ENCODE data around the gene BIN1.

The BIN1 gene

DNA sequence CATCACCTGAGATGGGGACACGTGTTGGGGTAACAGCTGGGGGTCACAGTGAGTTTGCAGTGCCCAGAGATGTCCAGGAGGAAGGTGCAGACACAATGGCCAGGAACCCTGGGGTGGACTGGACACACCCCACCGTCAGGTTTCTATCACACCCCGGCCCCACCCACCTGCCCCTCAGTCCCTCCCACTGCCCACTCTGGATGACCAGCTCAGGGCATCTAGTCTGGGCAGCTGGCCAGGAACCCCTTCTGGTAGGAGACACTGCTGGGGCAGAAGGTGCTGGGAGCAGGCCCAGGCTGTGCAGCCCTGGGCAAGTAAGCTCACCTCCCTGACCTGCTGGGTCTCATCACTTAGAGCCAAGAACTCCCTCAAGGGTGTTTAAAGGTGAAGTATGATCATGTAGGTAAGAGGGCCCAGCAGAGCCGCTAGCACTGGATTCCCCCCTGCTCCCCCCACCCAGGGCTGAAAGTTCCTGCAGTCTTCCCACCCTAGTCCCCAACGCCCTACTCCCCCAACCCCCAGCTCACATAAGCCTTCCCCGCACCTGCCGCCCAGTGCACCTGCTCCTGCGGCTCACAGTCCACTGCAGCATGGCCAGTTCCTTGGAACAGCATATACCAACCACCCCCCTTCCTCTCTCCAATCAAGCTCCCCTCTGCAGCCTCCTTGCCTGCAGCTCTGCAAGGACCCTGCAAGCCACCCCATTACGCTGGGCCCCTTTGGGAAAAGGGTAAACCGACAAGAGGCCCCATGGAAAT lies 17.3 kb downstream of the BIN1 start:
- H3K9ac ChIP-seq (ENCODE audit: low read length in 2 of 2): no peak overlapping the region
- no peak overlapping the region for H3K27ac ChIP-seq (ENCODE audit: low read length)
- H3K4me1 ChIP-seq (ENCODE audit: control insufficient read depth, insufficient read depth, low read length): peaks cover 32% of the 10 kb centered on the region
- no peaks in the 10 kb centered on the region for H3K9me3 ChIP-seq (ENCODE audit: control insufficient read depth in 2 of 2, low read length in 2 of 2)
- no peak overlapping the region for H3K4me3 ChIP-seq (ENCODE audit: low read length in 2 of 2)
- no peaks in the 10 kb centered on the region for H3K27me3 ChIP-seq (ENCODE audit: control insufficient read depth in 1 of 2, insufficient read depth in 2 of 2, low read length in 2 of 2)
- H3K36me3 ChIP-seq (ENCODE audit: control insufficient read depth in 2 of 2, insufficient read depth in 2 of 2, low read length in 2 of 2): no peaks in the 10 kb centered on the region

DNA sequence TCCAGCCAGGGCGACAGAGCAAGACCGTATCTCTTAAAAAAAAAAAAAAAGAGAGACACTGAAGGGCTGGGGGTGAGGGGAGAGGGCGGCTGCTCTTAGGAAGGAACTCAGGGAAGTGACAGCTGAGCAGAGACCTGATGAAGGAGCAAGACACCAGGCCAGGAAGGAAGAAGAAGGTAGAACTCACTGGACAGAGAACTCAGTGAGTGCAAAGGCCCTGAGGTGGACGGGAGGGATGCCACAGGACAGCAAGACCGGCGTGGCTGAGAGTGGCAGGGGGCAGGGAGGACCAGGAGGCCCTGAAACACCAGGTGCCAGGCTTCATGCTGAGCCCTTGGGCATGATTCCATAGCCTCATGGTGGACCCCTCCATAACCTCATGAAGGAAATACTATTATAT lies 18.2 kb downstream of the BIN1 start:
- no peaks in the 10 kb centered on the region for H3K9me3 ChIP-seq (ENCODE audit: control insufficient read depth in 2 of 2, low read length in 2 of 2)
- no peaks in the 10 kb centered on the region for H3K27me3 ChIP-seq (ENCODE audit: control insufficient read depth in 1 of 2, insufficient read depth in 2 of 2, low read length in 2 of 2)
- H3K4me1 ChIP-seq (ENCODE audit: control insufficient read depth, insufficient read depth, low read length): peaks cover 37% of the 10 kb centered on the region
- no peaks in the 10 kb centered on the region for H3K36me3 ChIP-seq (ENCODE audit: control insufficient read depth in 2 of 2, insufficient read depth in 2 of 2, low read length in 2 of 2)
- no peak overlapping the region for H3K27ac ChIP-seq (ENCODE audit: low read length)
- no peak overlapping the region for H3K4me3 ChIP-seq (ENCODE audit: low read length in 2 of 2)
- H3K9ac ChIP-seq (ENCODE audit: low read length in 2 of 2): no peak overlapping the region

DNA sequence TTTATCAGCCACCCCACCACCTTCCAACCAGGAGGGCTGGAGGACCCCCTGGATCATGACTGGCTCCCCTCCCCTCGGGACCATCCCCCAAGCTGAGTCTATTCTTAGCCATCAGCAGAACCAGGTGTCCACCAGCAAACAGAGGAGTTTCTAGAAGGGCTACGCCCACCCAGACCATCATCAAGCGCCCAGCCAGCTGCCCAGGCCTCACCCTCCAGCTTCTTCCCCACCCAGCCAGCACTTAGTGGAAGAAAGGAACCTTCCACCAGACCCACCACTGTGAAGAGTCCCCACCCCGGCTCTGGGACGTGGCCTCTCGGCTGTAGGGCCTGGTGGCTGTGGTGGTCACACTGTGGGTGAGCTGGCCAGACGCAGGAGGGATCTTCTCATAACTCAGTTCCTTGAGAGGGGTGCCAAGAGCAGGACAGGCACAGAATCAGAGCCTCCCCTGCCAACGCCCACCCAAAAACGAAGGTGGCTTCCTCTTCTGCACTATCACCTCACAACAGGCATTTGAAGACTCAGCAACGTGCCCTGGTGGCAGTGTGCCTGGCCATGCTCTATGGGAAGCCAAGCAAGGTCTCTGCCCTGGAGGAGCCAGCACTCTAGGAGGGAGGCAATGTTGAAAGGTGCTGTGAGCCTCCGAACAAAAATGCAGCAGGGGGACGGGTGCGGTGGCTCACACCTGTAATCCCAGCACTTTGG lies 19.0 kb downstream of the BIN1 start:
- Histone ChIP-seq H3K4me1 (ENCODE audit: control insufficient read depth, insufficient read depth, low read length) (peaks cover 43% of the 10 kb centered on the region), H3K9ac (ENCODE audit: low read length in 2 of 2) (no peak overlapping the region), H3K27ac (ENCODE audit: low read length) (no peak overlapping the region), H3K36me3 (ENCODE audit: control insufficient read depth in 2 of 2, insufficient read depth in 2 of 2, low read length in 2 of 2) (no peaks in the 10 kb centered on the region), H3K27me3 (ENCODE audit: control insufficient read depth in 1 of 2, insufficient read depth in 2 of 2, low read length in 2 of 2) (no peaks in the 10 kb centered on the region), H3K9me3 (ENCODE audit: control insufficient read depth in 2 of 2, low read length in 2 of 2) (no peaks in the 10 kb centered on the region), H3K4me3 (ENCODE audit: low read length in 2 of 2) (peak overlapping the region in 1 of 2 donors; percentile 54)

DNA sequence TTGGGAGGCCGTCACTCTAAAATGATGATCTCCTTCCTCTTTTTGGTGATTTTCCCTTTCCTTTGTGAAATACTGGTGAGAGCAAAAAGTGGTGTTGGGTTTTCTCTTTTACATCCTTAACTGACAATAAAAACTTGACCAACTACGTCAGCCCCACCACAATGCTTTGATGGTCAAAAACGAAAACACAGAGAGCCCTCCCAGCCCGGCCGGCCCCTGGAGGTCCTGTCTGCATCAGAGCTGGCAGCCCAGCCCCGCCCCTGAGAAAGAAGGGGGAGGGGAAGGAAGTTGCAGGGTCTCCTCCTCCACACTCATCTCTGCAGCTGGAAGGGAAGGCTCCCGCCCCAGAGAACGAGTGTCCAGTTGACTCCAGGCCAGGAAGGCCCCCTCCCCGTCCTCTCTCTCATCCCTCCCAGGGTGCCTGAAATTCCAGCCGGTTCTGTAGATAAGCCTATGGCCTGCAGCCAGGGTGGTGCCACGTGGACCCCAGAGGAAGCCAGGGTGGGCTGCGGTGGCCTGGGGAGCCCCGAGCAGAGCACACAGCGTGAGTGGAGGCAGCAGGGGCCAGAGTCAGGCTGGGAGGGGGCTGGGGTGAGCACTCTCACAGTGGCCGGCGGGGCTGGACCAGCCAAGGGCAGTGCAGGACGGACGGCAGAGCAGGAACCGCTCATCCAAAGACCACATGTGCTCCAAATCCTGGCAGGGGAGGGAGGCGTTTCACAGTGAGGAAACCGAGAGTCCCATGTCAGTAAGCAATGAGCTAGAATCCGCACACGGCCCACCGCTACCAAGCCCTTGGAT lies 19.8 kb downstream of the BIN1 start:
- Histone ChIP-seq H3K27ac (ENCODE audit: low read length) (no peak overlapping the region), H3K4me3 (ENCODE audit: low read length in 2 of 2) (peak overlapping the region in 1 of 2 donors; percentile 54), H3K4me1 (ENCODE audit: control insufficient read depth, insufficient read depth, low read length) (peaks cover 50% of the 10 kb centered on the region)

DNA sequence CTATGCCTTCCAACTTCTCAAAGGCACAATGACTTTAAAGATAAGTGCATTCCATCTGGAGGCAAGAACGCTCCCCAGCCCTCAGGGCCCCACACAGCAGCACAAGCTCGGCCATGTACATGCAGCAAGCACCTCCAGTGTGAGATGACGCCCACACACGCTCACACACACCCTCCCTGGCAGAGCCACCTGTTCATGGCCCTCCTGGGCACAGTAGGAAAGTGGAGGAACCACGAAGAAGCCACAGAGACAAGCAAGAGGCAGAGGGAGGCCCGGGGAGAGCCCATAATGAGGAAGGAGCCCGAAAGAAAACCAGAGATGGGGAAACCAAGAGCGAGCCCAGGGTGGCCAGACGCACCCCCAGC lies 21.7 kb downstream of the BIN1 start:
- no peaks in the 10 kb centered on the region for H3K9me3 ChIP-seq (ENCODE audit: control insufficient read depth in 2 of 2, low read length in 2 of 2)
- no peak overlapping the region for H3K4me3 ChIP-seq (ENCODE audit: low read length in 2 of 2)
- no peaks in the 10 kb centered on the region for H3K27me3 ChIP-seq (ENCODE audit: control insufficient read depth in 1 of 2, insufficient read depth in 2 of 2, low read length in 2 of 2)
- H3K27ac ChIP-seq (ENCODE audit: low read length): no peak overlapping the region
- peaks cover 66% of the 10 kb centered on the region for H3K4me1 ChIP-seq (ENCODE audit: control insufficient read depth, insufficient read depth, low read length)
- H3K36me3 ChIP-seq (ENCODE audit: control insufficient read depth in 2 of 2, insufficient read depth in 2 of 2, low read length in 2 of 2): no peaks in the 10 kb centered on the region
- H3K9ac ChIP-seq (ENCODE audit: low read length in 2 of 2): no peak overlapping the region

More for the DNA sequence above, 19.8 kb downstream of the BIN1 start:
- H3K9me3 ChIP-seq (ENCODE audit: control insufficient read depth in 2 of 2, low read length in 2 of 2): no peaks in the 10 kb centered on the region
- no peak overlapping the region for H3K9ac ChIP-seq (ENCODE audit: low read length in 2 of 2)
- no peaks in the 10 kb centered on the region for H3K36me3 ChIP-seq (ENCODE audit: control insufficient read depth in 2 of 2, insufficient read depth in 2 of 2, low read length in 2 of 2)
- no peaks in the 10 kb centered on the region for H3K27me3 ChIP-seq (ENCODE audit: control insufficient read depth in 1 of 2, insufficient read depth in 2 of 2, low read length in 2 of 2)

DNA sequence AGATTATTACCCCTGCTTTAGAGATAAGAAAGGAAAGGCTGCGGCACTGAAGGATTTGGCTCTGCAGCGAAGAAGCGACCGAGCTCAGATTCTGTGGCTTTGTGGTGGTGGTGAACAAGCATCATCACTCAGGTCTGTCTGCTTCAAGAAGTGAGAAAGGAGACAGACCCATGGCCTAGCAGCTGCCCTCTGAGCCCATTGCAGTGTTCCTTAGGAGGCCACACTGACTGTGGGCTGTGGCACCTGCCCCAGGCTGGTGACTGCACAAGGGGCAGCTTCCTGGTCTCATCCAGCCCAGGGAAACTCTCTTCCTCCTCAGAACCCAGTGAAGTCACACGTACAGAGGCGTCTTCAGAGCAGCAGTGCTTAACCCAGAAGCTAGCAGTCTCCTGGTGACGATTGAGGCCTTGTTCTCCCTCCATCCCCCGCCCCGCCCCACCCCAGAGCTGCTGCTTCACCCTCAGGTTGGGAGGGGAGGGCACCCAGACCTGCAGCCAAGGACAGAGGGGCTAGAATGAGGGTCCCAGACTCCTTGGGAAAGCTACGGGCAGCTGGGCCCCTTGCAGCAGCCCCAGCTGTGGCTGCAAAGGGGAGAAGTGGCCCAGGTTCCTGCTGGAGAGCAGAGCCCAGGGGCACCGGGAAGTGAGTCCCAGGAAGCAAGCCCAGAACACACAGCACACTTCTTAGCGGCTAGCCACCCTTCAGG lies 22.2 kb downstream of the BIN1 start:
- Histone ChIP-seq H3K4me3 (ENCODE audit: low read length in 2 of 2) (peak overlapping the region in 1 of 2 donors; percentile 22), H3K36me3 (ENCODE audit: control insufficient read depth in 2 of 2, insufficient read depth in 2 of 2, low read length in 2 of 2) (no peaks in the 10 kb centered on the region), H3K27ac (ENCODE audit: low read length) (peak overlapping the region; percentile 11), H3K4me1 (ENCODE audit: control insufficient read depth, insufficient read depth, low read length) (peaks cover 67% of the 10 kb centered on the region), H3K27me3 (ENCODE audit: control insufficient read depth in 1 of 2, insufficient read depth in 2 of 2, low read length in 2 of 2) (no peaks in the 10 kb centered on the region), H3K9me3 (ENCODE audit: control insufficient read depth in 2 of 2, low read length in 2 of 2) (no peaks in the 10 kb centered on the region), H3K9ac (ENCODE audit: low read length in 2 of 2) (no peak overlapping the region)

DNA sequence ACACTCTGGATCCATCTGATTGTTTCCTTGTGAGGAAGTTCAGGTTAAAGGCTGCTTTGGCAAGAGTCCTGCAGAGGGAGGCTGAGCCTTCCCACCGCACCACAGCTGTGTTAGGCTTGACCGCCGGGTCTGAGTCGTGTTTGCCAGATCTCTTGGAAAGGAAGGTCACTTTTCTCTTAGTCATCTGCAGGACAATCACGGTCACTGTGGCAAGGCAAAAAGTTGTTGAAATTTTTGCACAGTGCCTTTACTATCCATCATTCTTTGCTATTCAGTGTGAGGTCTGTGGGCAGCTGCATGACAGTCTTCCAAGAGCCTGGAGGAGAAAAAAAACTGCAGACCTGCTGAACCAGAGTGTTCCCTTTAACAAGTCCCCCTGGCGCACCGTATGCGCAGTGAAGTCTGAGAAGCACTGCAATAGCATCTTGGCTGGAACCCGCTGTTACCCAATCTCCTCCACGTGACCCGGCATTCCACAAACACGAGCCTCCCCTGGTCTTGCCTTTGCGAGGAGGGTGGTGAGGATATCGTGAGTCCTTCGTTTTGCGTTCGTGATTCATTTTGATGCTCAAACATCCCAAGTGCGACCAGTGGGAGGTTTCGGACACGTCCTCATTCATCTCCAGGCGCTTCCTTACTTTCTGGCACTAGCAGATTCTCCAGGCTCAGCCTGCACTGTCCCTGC lies 23.0 kb downstream of the BIN1 start:
- Histone ChIP-seq H3K9ac (ENCODE audit: low read length in 2 of 2) (no peak overlapping the region), H3K4me1 (ENCODE audit: control insufficient read depth, insufficient read depth, low read length) (peaks cover 66% of the 10 kb centered on the region), H3K27me3 (ENCODE audit: control insufficient read depth in 1 of 2, insufficient read depth in 2 of 2, low read length in 2 of 2) (no peaks in the 10 kb centered on the region), H3K4me3 (ENCODE audit: low read length in 2 of 2) (peak overlapping the region in 1 of 2 donors; percentile 22), H3K9me3 (ENCODE audit: control insufficient read depth in 2 of 2, low read length in 2 of 2) (no peaks in the 10 kb centered on the region), H3K36me3 (ENCODE audit: control insufficient read depth in 2 of 2, insufficient read depth in 2 of 2, low read length in 2 of 2) (no peaks in the 10 kb centered on the region), H3K27ac (ENCODE audit: low read length) (peak overlapping the region; percentile 11)

DNA sequence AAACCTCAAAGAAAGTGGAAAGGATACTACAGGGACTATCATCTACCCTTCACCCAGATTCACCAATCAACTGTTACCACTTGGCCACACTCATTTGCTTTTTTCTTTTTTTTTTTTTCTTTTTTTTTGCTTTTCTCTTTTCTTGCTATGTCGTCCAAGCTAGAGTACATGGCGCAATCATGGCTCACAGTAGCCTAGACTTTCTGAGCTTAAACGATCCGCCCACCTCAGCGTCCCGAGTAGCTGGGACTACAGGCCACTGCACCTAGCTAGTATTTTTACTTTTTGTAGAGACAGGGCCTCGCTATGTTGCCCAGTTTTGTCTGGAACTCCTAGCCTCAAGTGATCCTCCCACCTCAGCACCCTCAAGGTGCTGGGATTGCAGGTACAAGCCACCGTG lies 24.0 kb downstream of the BIN1 start:
- H3K36me3 ChIP-seq (ENCODE audit: control insufficient read depth in 2 of 2, insufficient read depth in 2 of 2, low read length in 2 of 2): no peaks in the 10 kb centered on the region
- no peaks in the 10 kb centered on the region for H3K9me3 ChIP-seq (ENCODE audit: control insufficient read depth in 2 of 2, low read length in 2 of 2)
- peaks cover 65% of the 10 kb centered on the region for H3K4me1 ChIP-seq (ENCODE audit: control insufficient read depth, insufficient read depth, low read length)
- H3K9ac ChIP-seq (ENCODE audit: low read length in 2 of 2): no peak overlapping the region
- H3K27me3 ChIP-seq (ENCODE audit: control insufficient read depth in 1 of 2, insufficient read depth in 2 of 2, low read length in 2 of 2): no peaks in the 10 kb centered on the region
- no peak overlapping the region for H3K27ac ChIP-seq (ENCODE audit: low read length)
- H3K4me3 ChIP-seq (ENCODE audit: low read length in 2 of 2): no peak overlapping the region

DNA sequence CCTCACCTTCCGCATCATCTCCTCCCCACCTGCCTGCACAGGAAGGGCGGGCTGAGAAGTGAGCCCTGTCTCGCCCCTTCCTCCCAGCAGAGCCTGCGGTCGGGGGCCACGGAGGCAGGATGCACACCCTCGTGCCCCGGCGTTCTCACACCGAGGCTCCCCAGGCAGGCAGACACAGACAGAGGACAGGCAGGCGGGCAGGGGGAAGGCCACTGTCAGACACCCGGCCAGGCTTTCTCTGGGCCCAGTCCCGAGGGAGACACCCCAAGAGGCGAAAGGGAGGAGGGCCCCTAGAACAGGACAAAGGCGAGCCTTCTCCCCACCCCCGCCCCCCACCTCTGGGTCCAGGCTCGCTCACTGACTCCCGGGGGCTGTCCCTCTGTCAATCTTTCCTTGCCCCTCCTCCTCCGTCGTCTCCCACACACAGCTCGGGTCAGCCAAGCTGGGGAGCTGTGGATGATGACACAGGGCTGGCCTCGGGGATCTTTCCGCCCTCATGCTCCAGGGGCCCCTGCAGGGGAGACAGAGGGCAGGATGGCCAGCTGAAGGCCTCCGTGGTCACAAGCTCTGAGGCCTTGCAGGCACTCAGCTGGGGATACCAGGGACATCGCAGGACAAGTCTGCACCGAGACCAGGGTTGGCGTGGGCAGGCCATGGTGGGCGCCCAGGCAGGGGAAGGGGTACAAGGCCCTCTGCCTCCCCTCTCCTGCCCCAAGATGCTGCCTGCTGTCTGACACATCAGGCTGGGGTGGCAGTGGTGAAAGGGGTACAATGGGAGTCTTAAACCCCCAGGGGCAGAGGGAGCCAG lies 24.9 kb downstream of the BIN1 start:
- Histone ChIP-seq H3K9me3 (ENCODE audit: control insufficient read depth in 2 of 2, low read length in 2 of 2) (no peaks in the 10 kb centered on the region), H3K36me3 (ENCODE audit: control insufficient read depth in 2 of 2, insufficient read depth in 2 of 2, low read length in 2 of 2) (no peaks in the 10 kb centered on the region), H3K4me1 (ENCODE audit: control insufficient read depth, insufficient read depth, low read length) (peaks cover 64% of the 10 kb centered on the region), H3K9ac (ENCODE audit: low read length in 2 of 2) (no peak overlapping the region), H3K27me3 (ENCODE audit: control insufficient read depth in 1 of 2, insufficient read depth in 2 of 2, low read length in 2 of 2) (no peaks in the 10 kb centered on the region), H3K27ac (ENCODE audit: low read length) (no peak overlapping the region), H3K4me3 (ENCODE audit: low read length in 2 of 2) (no peak overlapping the region)
